K562 (cell line): ENCODE data around the gene RHOF.

Experiments used
- EGR1 ChIP-seq: fragments of 450-650 bp; conservative IDR thresholded peaks from 2 replicates; pipeline ENCODE4 v1.6.1; 2017; ENCODE audit warnings: mild to moderate bottlenecking
- NFE2L1 ChIP-seq: fragments of 450-650 bp; IDR thresholded peaks from 2 replicates; pipeline ENCODE4 v1.6.1; 2016; ENCODE audit warnings: missing genetic modification characterization, low read depth, mild to moderate bottlenecking, missing compliant biosample characterization, moderate library complexity, borderline replicate concordance
- POLR2AphosphoS2 ChIP-seq: IDR thresholded peaks from 2 replicates; pipeline ENCODE4 v1.6.1; 2012; ENCODE audit warnings: low read length, improper control_type of control experiment
- RBBP5 ChIP-seq: fragments of 200-600 bp; sonication (generic); IDR thresholded peaks from 2 replicates; pipeline ENCODE4 v1.6.1; 2012; ENCODE audit warnings: borderline replicate concordance, mild to moderate bottlenecking, low read length, control low read depth, inconsistent platforms; ENCODE audit not compliant: insufficient read depth, poor library complexity, severe bottlenecking
- SMAD2 ChIP-seq: fragments of 150-350 bp; IDR thresholded peaks from 2 replicates; pipeline ENCODE4 v1.6.1; 2014; ENCODE audit warnings: low read depth, mild to moderate bottlenecking, low read length
- SMC3 ChIP-seq: conservative IDR thresholded peaks from 2 replicates; pipeline ENCODE4 v1.6.1; 2011; ENCODE audit warnings: low read depth, low read length, improper control_type of control experiment; ENCODE audit not compliant: insufficient read depth
- STAT5B ChIP-seq: fragments of 250-450 bp; sonication (Bioruptor Pico); IDR thresholded peaks from 2 replicates; pipeline ENCODE4 v1.8.0; 2021; ENCODE audit warnings: mild to moderate bottlenecking, inconsistent platforms
- TCF15 ChIP-seq: fragments of 250-450 bp; sonication (Bioruptor Pico); IDR thresholded peaks from 2 replicates; pipeline ENCODE4 v1.8.0; 2022; ENCODE audit warnings: moderate library complexity, mild to moderate bottlenecking, inconsistent platforms
- THAP7 ChIP-seq: fragments of 250-450 bp; sonication (Bioruptor Pico); IDR thresholded peaks from 2 replicates; pipeline ENCODE4 v1.5.0; 2021
- TRIM28 ChIP-seq: fragments of 450-650 bp; IDR thresholded peaks from 2 replicates; pipeline ENCODE4 v1.6.1; 2017
- ZNF780A ChIP-seq: fragments of 250-450 bp; sonication (Bioruptor Pico); IDR thresholded peaks from 2 replicates; pipeline ENCODE4 v1.5.0; 2021; ENCODE audit warnings: mild to moderate bottlenecking

- TF ChIP-seq ZNF780A (CRISPR knock-in tag) (no peak), POLR2AphosphoS2 (no peak), TCF15 (CRISPR knock-in tag) (no peak), SMAD2 (no peak), SMC3 (no peak), EGR1 (no peak), STAT5B (CRISPR knock-in tag) (no peak), THAP7 (CRISPR knock-in tag) (no peak), RBBP5 (no peak), NFE2L1 (no peak), TRIM28 (no peak)
Observed at GRCh38 chr12:121837680-121838079, 44.2 kb upstream of the RHOF start.
